Karpas-422 (cell line): ENCODE measurements around the gene ABCD3. TPM values are rescaled to one million over a fixed set of nuclear protein-coding genes. Genes with fewer than 3 reads are reported as not detected.
"Not testable (repeated sequence)": the region's sequence is repeated elsewhere in the genome, so short reads cannot be mapped to it uniquely, and the experiment has no call there.

Experiments
- DNase-seq: peaks from one replicate; pipeline ENCODE4 v3.0.0-alpha.2; 2015
- H2AFZ ChIP-seq: fragments of 200-600 bp; sonication (generic); 2 replicates; pipeline ENCODE4 v1.6.1; 2014; ENCODE audit warnings: antibody characterized with exemption, low read length, mixed read lengths
- H3K27ac ChIP-seq: fragments of 200-600 bp; sonication (generic); 2 replicates; pipeline ENCODE4 v1.5.1; 2014; ENCODE audit warnings: mild to moderate bottlenecking, low read length, moderate library complexity
- H3K27me3 ChIP-seq: fragments of 200-600 bp; sonication (generic); 2 replicates; pipeline ENCODE4 v1.6.1; 2014; ENCODE audit warnings: low read length, mixed read lengths
- H3K36me3 ChIP-seq: fragments of 200-600 bp; sonication (generic); 2 replicates; pipeline ENCODE4 v1.6.1; 2014; ENCODE audit warnings: low read length, mixed read lengths; ENCODE audit not compliant: insufficient read depth
- H3K4me1 ChIP-seq: fragments of 200-600 bp; sonication (generic); 2 replicates; pipeline ENCODE4 v1.6.1; 2014; ENCODE audit warnings: mild to moderate bottlenecking, low read length, mixed read lengths
- H3K4me2 ChIP-seq: fragments of 200-600 bp; sonication (generic); 2 replicates; pipeline ENCODE4 v1.6.1; 2014; ENCODE audit warnings: low read length, low read depth, mild to moderate bottlenecking; ENCODE audit not compliant: poor library complexity, severe bottlenecking
- H3K4me3 ChIP-seq: fragments of 200-600 bp; sonication (generic); 2 replicates; pipeline ENCODE4 v1.5.1; 2014; ENCODE audit warnings: mild to moderate bottlenecking, antibody characterized with exemption, low read length, mixed read lengths
- H3K79me2 ChIP-seq: fragments of 200-600 bp; sonication (generic); 2 replicates; pipeline ENCODE4 v1.6.1; 2014; ENCODE audit warnings: mild to moderate bottlenecking, low read length, mixed read lengths
- H3K9ac ChIP-seq: fragments of 200-600 bp; sonication (generic); 2 replicates; pipeline ENCODE4 v1.6.0; 2014; ENCODE audit warnings: low read length
- H3K9me2 ChIP-seq: fragments of 200-600 bp; sonication (generic), shearing (Covaris generic); replicated peaks from 2 replicates; pipeline ENCODE4 v1.6.0; 2014; ENCODE audit warnings: mild to moderate bottlenecking, low read length, moderate library complexity; ENCODE audit not compliant: insufficient read depth
- H3K9me3 ChIP-seq: fragments of 300-700, 200-600 bp; sonication (generic); 2 replicates; pipeline ENCODE4 v1.6.1; 2014; ENCODE audit warnings: low read length, mixed read lengths
- H4K20me1 ChIP-seq: fragments of 200-600 bp; sonication (generic); 2 replicates; pipeline ENCODE4 v1.6.1; 2014; ENCODE audit warnings: mild to moderate bottlenecking, antibody characterized with exemption, low read length, low read depth; ENCODE audit not compliant: insufficient read depth
- total RNA-seq: library from RNA; depleted of rRNA; stranded (reverse); fragments of >200 nt; shearing (Covaris generic); gene quantifications from 2 replicates; pipeline ENCODE4 v1.2.3, GENCODE V29; 2014; ENCODE audit warnings: low replicate concordance; rRNA removed

The ABCD3 gene
- total RNA-seq, 1 experiment from 2014 or later = 19.5 TPM

DNA sequence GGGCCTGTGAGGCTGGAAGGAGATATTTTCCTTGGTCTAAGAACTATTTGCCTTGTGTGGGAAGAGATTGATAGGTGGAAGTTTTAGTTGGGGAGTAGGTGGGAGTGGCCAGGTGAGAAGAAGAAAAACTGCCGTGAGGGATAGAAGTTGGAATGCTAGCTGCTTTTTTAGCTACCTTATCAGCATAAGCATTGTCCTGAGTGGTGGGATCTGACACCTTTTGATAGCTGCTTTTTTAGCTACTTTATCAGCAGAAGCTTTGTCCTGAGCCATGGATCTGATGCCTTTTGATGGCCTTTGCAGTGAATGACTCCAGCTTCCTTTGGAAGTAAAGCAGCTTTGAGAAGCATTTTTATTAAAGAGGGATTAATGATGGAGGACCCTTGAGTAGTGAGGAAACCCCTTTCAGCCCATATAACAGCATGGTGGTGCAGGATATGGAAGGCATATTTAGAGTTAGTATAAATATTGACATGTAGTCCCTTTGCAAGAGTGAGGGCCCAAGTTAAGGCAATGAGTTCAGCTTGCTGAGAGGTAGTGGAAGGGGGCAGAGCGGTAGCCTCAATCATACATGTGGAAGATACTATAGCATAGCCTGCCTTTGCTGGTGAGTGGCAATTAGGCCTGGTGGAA is 149.9 kb downstream of the ABCD3 start:
- not testable (repeated sequence) for H3K9me3 ChIP-seq, H3K9me2 ChIP-seq, H3K36me3 ChIP-seq, H4K20me1 ChIP-seq, H3K4me1 ChIP-seq, H3K79me2 ChIP-seq, H3K27ac ChIP-seq, H3K4me2 ChIP-seq, H3K9ac ChIP-seq, H3K4me3 ChIP-seq, H3K27me3 ChIP-seq, H2AFZ ChIP-seq, DNase-seq

Other genes with a start within 250 kb of the ABCD3 start
- 0.04 and 0.48 TPM in 2 replicates for gene ARHGAP29, start 180.8 kb upstream of the ABCD3 start, total RNA-seq
- not detected in 2 replicates for gene F3, start 123.4 kb downstream of the ABCD3 start, total RNA-seq